ENCODE data around the gene RAPGEF2.

The RAPGEF2 gene

DNA sequence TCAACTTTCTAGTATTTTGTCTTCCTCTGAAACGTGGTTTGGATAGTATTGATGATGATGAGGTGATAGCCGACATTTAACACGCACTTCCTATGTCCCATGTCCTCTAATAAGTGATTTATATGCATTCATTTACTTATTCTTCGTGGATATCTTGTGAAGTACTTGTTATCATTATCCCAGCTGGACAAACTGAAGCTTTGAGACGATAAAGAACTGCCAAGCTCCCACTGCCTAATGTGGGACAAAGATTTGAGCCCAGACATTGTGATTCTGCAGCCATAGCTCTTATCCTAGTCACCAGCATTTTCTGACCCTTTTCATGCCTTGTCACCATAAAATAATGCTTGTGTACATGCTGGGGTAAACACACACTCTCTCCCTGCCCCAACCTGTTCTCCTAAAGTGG is 92.5 kb downstream of the RAPGEF2 start:
- no peak for DNase-seq (ENCODE audit: low read depth, low spot score)

DNA sequence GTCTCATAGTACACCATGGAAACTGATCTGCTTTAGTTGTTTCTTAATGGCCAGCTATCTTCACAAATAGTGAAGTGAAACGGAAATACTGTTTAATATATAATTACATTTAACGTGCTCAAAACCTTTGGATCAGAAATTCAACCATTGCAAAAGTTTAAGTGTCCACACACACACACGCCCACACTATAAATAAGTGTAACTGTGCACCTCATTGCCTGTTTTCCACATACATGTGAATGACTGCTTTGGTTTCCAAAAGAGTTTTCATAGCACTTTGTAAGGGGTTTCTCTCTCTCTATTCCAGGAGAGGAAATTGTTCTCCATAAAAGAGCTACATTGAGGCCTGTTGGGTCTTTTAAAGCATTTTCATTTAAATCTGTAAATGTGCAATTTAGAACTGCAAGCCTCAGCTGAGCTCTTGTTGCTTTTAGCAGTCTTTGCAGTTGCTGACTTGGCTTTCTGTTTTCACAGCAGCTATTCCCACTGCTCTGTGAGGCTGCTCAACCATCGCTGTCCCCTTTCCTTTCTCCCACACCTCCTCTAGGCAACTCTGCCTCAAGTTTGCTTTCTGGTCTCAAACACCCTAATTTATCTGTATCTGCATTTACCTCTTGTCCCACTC is 94.5 kb downstream of the RAPGEF2 start:
- no peak for DNase-seq (ENCODE audit: low read depth, low spot score)

DNA sequence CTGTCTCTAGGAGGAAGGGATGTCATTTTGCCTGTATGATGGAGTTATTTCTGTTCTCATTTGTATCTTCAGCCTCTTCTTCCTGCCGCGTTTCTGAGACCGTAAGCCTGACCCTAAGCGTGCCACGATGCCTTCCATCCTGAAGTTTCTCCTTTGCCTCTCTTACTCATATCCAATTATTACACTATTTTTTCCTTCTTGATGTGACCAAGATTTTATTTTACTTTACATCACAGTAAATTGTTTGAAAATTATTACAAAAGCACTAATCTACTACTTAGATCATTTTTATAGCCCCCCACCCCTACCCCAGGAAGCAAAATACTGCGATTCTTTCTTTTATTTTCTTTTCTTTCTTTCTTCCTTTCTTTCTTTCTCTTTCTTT is 95.0 kb downstream of the RAPGEF2 start:
- no peak for DNase-seq (ENCODE audit: low read depth, low spot score)

- no peak for DNase-seq (ENCODE audit: low read depth, low spot score)
These were observed 96.9 kb downstream of the RAPGEF2 start for GRCh38 chr4:159199826-159200225.

GRCh38 chr4:159201168-159201567 is 98.3 kb downstream of the RAPGEF2 start:
- no peak for DNase-seq (ENCODE audit: low read depth, low spot score)

DNA sequence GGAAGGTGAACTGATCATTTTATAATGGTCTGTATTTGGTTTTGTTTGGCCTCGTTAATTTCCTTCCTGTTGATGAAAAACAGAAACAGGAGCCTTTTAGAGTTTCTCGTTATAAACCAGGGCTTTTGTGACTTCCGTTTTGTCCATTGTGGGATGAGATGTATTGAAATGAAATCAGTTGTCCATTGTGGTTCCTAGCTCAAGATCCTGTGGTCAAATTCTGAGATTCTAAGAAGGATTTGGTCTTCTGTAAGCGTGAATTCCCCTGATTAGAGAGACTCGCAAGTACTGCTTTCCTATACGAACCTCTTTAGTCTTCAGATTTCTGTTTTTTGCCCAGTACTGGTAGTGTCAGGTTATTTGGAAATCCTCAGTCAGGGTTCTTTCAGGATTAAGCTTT is 101.7 kb downstream of the RAPGEF2 start:
- no peak for DNase-seq (ENCODE audit: low read depth, low spot score)

DNA sequence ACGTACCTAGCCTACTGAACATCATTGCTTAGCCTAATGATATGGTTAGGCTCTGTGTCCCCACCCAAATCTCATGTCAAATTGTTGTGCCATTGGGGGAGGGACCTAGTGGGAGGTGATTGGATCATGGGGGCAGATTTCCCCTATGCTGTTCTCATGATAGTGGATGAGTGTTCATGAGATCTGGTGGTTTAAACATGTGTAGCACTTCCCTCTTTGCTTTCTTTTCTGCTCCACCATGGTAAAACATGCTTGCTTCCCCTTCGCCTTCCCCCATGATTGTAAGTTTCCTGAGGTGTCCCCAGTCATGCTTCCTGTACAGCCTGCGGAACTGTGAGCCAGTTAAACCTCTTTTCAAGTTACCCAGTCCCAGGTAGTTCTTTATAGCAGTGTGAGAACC is 102.6 kb downstream of the RAPGEF2 start:
- no peak for DNase-seq (ENCODE audit: low read depth, low spot score)

DNA sequence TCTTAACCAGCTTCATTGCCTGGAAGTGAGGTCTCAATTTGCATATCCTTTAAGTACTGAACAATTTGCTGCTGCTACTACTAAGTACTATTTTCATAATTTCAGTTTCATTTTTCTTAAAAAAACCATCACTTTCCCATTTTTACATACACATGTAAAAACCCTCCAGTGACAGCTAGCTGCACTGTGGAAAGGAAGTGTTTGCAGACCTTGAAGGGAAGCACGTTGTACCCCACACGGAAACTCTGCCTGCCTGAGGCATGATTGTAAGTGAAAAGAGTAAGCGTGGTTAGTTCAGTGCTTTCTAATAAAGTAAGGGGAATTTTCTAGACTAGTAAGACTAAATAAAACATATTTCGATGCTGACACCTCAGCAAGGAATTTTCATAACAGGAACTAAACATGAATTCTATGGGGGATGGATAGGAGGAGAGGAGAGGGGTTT is 103.6 kb downstream of the RAPGEF2 start:
- DNase-seq (ENCODE audit: low read depth, low spot score) = no peak

- no peak for DNase-seq (ENCODE audit: low read depth, low spot score)
These were observed 106.4 kb downstream of the RAPGEF2 start for GRCh38 chr4:159209249-159209648.

- no peak for DNase-seq (ENCODE audit: low read depth, low spot score)
These were observed 108.1 kb downstream of the RAPGEF2 start for GRCh38 chr4:159210975-159211374.

- no peak for DNase-seq (ENCODE audit: low read depth, low spot score)
These were observed 109.9 kb downstream of the RAPGEF2 start for GRCh38 chr4:159212675-159213293.

DNA sequence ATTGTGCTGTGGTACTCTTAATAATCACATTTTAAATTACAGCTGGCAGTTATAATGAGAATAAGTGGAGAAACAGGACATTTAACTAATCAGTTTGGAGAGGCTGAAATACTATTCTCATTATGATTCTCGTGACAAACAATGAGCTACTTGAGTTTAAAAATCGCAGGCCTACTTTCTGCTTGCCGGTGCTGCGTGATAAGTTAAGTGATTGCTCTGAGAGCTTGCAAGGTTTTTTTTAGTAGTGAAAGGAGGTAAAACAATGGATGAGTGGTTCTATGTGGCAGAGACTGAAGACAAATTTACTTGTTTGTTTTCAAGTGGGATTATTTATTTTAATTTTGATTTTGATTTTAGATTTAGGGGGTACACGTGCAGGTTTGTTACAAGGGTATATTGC is 114.0 kb downstream of the RAPGEF2 start:
- DNase-seq (ENCODE audit: low read depth, low spot score) = no peak

DNA sequence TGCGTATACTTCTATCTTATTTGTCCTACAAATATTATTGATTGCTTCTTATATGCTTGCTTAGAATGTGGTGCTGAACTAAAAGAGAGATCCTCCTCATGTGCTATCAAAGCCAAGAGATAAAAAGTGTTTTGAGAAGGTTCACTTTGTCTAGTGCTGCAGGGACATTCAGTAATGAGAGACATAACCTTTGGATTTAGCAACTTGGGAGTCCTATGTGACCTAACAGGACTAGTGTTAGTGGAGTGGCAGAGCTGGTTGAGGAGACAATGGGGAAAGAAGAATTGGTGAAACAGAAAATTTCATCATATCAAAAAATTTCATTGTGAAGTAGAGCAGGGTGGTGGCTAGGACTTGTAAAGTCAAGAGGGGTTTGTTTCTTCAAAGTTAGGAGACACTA is 117.0 kb downstream of the RAPGEF2 start:
- no peak for DNase-seq (ENCODE audit: low read depth, low spot score)

- DNase-seq (ENCODE audit: low read depth, low spot score) = no peak
These were observed 117.5 kb downstream of the RAPGEF2 start for GRCh38 chr4:159220353-159220752.

- DNase-seq (ENCODE audit: low read depth, low spot score) = no peak
These were observed 118.4 kb downstream of the RAPGEF2 start for GRCh38 chr4:159221280-159221679.

GRCh38 chr4:159222043-159222552 is 119.2 kb downstream of the RAPGEF2 start:
- DNase-seq (ENCODE audit: low read depth, low spot score) = no peak

DNA sequence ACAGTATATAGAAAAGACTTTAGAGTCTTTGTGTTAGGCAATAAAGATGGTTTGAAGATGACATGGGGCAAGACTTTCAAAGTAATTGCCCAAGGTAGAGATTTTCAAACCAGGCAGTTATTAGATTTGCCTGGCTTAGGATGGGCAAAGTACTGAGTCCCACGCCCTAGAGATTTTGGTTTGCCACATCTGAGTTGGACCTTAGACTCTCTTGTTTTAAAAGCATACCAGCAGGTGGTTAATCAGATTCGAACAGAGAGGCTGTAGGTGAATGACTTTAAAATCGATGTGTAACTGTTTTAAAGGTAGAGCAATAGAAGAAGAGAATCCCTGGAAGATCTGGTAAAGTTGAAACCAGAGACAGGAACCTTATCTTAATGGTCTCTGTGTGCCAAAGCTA is 121.5 kb downstream of the RAPGEF2 start:
- no peak for DNase-seq (ENCODE audit: low read depth, low spot score)

DNA sequence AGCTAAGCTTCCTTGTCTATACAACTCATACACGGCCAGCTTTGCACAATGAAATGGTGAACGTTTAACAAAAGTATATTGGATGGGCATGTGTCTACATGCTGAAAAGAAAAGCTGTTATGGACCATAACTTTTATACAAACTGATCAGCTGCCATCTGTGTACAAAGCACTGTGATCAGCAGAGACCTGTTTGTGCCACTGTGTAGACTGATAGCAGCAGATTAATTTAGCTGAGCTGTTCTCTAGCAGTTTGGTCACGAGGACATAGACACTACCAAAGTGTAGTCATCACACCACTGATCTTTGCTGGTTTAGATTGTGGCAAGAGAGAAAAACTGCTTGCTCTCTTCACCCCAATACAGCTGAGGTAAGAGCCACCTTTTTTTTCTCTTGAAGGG is 124.5 kb downstream of the RAPGEF2 start:
- DNase-seq (ENCODE audit: low read depth, low spot score) = no peak

DNA sequence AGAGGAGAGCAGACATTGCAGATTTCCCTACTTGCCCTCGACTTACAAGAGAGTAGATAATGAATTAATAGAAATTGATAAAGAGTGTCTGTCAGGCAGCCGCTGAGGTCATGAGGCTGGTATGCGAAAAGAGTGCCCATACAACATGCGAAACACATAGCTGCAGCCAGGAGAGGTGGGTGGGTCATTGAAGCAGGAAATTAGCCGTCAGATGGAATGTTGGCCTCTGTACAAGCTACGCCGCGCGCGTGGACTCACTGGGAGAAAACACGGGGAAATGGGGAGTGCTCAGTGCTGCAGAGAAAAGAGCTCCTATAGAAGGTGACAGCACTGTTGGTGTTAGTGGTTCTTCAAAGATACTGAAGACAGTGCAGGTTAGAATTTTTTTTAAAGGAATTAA is 125.1 kb downstream of the RAPGEF2 start:
- no peak for DNase-seq (ENCODE audit: low read depth, low spot score)

- DNase-seq (ENCODE audit: low read depth, low spot score) = no peak
These were observed 126.3 kb downstream of the RAPGEF2 start for GRCh38 chr4:159229164-159229563.

DNA sequence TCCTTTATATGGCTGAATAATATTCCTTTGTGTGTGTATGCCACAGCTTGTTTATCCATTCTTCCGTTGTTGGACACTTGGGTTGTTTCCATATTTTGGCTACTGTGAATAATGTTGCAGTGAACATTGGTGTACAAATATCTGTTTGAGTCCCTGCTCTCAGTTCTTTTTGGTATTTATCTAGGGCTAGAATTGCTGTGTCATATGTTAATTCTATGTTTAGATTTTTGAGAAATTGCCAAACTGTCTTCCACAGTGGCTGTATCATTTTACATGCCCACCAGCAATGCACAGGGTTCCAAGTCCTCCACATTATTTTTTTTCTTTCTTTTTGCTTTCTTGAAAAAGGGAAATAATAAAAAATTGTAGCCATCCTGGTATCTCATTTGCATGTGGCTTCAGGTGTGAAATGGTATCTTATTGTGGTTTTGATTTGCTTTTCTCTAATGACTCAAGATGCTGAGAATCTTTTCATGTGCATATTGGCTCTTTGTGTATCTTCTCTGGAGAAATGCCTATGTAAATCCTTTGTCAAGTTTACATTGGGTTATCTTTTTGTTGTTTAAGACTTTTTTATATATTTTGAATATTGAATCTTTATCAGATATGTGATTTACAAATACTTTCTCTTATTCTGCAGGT is 129.7 kb downstream of the RAPGEF2 start:
- no peak for DNase-seq (ENCODE audit: low read depth, low spot score)

DNA sequence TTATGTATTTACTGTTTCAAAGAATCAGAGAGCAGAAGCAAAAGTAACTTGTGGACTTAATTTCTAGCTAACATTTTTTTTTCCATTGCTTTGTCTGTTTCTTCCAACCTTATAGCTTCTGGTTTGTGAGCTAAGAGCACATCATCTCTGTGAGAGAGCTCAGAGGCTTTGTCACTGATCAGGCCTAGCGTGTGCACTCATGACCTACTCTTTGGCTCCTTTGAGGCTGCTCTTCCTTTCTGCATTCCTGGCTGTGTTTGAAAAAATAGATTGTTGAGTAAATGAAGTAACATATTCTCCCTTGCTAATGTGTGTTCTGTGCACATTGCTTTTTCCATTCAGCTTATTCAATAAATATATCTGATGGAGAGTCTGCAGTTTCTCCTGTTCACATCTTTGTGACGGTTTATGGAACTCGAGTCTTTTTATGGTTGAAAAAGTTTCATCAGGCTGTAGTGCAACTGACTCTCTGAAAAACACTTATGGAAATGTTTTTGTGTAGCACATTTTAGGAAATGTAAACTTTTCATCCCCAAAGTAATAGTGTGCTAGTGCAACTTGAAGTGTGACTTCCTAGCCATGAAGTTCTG is 133.0 kb downstream of the RAPGEF2 start:
- DNase-seq (ENCODE audit: low read depth, low spot score) = no peak

GRCh38 chr4:159237975-159238374 is 135.1 kb downstream of the RAPGEF2 start:
- DNase-seq (ENCODE audit: low read depth, low spot score) = no peak

Data from brain pericyte (primary cell).